HT1080 (cell line): ENCODE results near the gene ARG2. TPM values are rescaled to one million over a fixed set of nuclear protein-coding genes. Genes with fewer than 3 reads are reported as not detected.
A peak's percentile ranks its signal among the peaks of the same experiment; 100 is the strongest.

Experiments
- DNase-seq: peaks from one replicate; pipeline ENCODE4 v3.0.0-alpha.2; 2015; ENCODE audit warnings: low read depth
- total RNA-seq: library from RNA; depleted of rRNA; stranded (reverse); fragments of >200 nt; shearing (Covaris generic); gene quantifications from 2 replicates; pipeline ENCODE4 v1.2.3, GENCODE V29; 2014

The ARG2 gene
- total RNA-seq, 1 experiment from 2014 or later, result 22.8 TPM

DNA sequence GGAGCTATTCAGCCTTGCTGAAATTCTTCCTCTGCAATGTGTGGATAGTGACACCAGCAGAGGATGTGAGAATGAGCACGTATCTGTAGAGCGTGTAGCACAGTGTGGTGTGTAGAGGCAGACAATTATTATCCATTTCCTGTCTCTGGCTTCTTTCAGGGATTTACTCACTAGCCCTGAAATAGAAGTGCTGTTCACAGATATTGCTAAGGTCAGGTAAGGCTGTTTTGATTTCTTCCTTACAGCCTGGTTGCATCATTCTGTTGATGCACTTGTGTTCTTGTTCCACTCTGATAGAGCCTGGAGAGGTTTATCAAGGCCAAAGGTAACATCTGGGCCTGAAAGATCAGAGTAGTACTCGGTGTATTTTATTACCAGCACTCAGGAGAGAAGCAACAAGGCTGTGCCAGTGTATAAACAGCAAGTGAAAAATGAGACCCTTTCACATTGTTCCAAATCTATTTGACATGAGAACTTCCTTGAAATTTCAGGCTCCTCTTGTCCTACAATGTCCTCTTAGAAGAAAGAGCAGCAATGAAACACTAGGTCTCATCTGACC, 16.7 kb downstream of the ARG2 start:
- peak; percentile 67 for DNase-seq

GRCh38 chr14:67638642-67639041, 18.9 kb downstream of the ARG2 start:
- no peak for DNase-seq

GRCh38 chr14:67641480-67641879, 21.8 kb downstream of the ARG2 start:
- DNase-seq, result no peak

DNA sequence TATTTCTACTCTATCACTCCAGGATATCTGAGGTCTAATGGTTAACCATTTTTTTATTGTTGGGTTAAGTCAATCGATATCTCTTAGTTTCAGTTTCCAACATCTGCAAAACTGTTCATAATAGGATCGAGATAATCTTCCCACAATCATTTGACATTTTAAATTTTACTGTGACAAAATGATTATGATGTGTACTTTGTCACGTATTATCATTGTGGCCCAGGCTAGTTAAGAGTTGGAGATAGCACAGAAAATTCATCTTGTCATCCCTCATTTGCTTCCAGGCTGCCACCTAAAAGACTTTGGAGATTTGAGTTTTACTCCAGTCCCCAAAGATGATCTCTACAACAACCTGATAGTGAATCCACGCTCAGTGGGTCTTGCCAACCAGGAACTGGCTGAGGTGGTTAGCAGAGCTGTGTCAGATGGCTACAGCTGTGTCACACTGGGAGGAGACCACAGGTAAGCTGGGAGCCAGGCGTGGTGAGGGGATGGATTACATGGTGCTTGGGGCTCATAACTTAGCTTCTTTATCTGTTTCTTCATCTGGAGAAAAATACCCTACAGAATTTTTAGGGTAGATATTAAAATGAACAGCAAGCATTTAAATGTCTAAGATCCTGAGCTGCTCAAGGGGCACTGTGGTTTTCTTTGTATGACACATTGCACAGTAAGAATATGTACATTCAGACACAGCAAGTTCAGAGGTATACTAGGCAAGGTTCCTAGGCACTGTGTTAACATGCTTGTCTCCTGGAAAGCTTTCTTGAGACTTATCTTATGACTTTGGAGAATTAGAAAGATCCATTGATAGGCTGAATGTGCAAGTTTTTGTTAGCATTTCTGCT, 22.4 kb downstream of the ARG2 start:
- DNase-seq, result no peak

GRCh38 chr14:67643713-67644112, 24.0 kb downstream of the ARG2 start:
- DNase-seq, result no peak

DNA sequence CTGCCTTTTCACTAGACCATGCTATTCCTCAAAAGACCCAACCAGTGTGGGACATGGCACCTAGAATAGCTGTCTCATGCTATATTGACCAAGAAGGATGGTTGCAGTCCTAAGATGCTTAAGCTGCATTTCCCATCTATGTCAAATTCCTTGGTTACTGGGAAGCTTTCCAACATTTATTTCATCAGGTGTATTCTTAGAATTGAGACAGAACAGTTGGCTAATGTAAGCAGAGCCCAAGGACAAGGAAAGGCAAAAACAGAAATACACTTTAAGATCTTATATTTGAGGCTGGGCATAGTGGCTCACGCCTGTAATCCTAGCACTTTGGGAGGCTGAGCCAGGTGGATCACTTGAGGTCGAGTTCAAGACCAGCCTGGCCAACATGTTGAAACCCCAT, 24.7 kb downstream of the ARG2 start:
- DNase-seq, result no peak

- DNase-seq, result no peak
These were observed 25.7 kb downstream of the ARG2 start for GRCh38 chr14:67645414-67645813.

DNA sequence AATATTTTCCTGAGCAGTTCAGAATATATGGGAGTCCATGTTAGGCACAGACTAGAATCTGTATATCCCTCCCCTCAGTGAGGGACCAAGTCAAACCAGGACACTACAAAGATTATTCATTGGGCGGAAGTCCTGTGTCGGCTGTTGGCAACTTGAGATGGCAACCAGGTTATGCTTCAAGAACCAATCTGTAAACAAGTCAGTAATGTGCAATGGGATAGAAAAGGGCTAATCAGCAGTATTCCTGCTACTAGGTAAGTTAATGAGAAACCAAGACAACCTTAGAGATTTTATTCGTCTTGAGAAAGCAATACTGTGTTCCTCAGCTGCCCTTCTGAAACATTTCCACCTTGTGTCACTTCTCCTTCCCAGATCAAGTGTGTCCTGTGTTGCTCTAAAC, 26.4 kb downstream of the ARG2 start:
- no peak for DNase-seq

DNA sequence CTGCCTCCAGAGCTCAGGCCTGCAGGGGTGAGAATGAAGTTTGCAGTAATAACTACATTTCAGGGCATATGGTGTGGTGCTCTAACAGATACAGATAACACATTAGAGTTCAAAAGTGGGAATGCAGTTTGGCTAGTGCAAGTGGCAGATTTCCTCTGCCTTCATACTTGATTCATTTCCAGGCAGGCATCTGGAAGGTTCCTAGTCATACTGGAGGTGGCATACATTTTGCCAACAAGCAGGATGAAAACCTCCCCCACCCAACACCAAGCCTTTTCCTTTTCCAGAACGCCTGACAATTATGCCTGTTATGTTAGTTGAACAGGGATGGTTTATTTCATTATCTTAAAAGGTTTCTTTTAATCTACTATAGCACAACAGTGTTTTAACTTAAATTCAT, 30.4 kb downstream of the ARG2 start:
- DNase-seq, result no peak

DNA sequence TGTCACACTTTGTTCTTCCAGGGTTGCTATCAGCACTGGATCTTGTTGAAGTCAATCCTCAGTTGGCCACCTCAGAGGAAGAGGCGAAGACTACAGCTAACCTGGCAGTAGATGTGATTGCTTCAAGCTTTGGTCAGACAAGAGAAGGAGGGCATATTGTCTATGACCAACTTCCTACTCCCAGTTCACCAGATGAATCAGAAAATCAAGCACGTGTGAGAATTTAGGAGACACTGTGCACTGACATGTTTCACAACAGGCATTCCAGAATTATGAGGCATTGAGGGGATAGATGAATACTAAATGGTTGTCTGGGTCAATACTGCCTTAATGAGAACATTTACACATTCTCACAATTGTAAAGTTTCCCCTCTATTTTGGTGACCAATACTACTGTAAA, 31.0 kb downstream of the ARG2 start:
- peak; percentile 66 for DNase-seq

DNA sequence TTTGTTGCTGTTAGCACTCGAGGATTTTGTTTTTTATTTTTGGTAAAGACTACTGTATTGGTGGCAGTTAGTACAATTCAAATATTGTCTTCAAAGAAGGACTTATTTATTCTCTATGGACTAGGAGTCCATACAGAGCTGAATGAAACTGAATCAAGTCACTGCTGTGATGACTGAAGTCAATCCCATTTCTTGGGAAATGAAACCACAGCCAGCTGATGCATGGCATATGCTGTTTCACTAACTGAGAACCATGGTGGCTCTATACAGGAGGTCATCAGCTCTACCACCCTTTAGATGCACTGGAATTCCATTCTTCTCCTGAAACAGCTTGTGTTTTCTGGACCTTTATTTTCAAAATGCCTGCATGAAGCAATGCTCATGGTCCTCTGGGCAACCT, 32.5 kb downstream of the ARG2 start:
- no peak for DNase-seq

- DNase-seq, result no peak
These were observed 34.0 kb downstream of the ARG2 start for GRCh38 chr14:67653651-67654280.

- no peak for DNase-seq
These were observed 43.9 kb downstream of the ARG2 start for GRCh38 chr14:67663633-67664032.

GRCh38 chr14:67665868-67666267, 46.1 kb downstream of the ARG2 start:
- DNase-seq, result no peak

GRCh38 chr14:67666750-67667449, 47.2 kb downstream of the ARG2 start:
- peak; percentile 55 for DNase-seq

GRCh38 chr14:67668559-67668958, 48.8 kb downstream of the ARG2 start:
- DNase-seq, result no peak

DNA sequence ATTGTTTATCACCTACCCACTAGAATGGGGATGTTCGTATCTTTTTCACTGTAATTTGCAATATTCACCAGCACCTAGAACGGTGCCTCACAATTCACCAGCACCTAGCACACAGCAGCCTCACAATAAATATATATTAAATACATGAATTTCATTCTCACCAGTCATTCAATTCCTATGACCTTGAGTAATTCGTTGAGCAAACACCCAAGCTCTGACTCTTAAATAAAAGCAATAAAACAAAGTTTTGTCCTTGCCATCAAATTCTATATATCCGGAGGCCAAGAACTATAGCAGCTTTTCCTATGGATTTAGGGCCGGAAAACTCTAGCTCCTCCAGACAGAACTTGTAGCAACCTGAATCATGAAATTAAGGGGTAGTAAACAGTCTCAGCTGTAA, 53.7 kb downstream of the ARG2 start:
- DNase-seq, result no peak

DNA sequence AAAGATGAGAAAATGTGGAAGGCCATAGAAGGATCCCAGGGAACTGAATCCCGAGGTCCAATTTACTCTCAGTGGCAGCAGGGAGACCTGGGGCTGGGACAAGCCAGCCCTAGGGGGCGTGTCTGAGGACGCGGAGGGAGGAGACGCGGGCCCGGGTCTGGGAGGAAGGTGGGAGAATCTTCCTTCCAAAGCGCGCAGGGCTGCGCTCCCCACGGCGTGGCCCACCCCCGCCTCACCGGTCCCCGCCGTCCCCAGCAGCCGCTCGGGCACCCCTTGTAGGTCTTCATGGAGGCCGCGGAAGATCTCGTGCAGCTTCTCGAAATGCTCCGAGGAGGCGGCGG, 54.4 kb downstream of the ARG2 start:
- peak; percentile 62 for DNase-seq

GRCh38 chr14:67674480-67675218, 54.9 kb downstream of the ARG2 start, which contains the start of gene VTI1B:
Gene VTI1B, minus strand, starts transcription at chr14:67674632. Its CDS starts 143 bp downstream, at chr14:67674489.
- DNase-seq, result peak; percentile 84

- no peak for DNase-seq
These were observed 55.5 kb downstream of the ARG2 start for GRCh38 chr14:67675219-67675582.

DNA sequence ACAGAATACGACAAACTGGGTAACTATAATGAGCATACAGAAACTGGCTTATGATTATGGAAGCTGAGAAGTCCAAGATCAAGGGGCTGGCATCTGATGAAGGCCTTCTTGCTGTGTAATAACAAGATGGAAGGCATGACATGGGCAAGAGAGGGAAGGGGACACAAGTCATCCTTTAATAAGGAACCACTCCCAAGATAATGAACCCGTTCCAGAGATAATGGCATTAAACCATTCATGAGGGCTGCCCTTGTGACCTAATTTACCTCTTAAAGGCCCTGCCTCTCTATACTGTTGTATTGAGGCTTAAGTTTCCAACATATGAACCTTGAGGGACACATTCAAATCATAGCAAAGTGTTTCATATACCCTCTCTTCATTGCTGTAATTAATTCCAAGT, 59.3 kb downstream of the ARG2 start:
- no peak for DNase-seq
